Osteoblast (primary cell): Measurements from ENCODE around the gene LUC7L. TPM values are rescaled to one million over a fixed set of nuclear protein-coding genes. Genes with fewer than 3 reads are reported as not detected.

Experiments used
- DNase-seq: peaks from one replicate; pipeline ENCODE4 v3.0.0; 2011; ENCODE audit warnings: low spot score, mixed read lengths; ENCODE audit not compliant: insufficient read length; ENCODE audit errors: missing footprints
- H2AFZ ChIP-seq: 2 replicates; pipeline ENCODE4 v1.6.0; 2011; ENCODE audit warnings: mild to moderate bottlenecking, low read length
- H3K27ac ChIP-seq: 2 replicates; pipeline ENCODE4 v1.5.1; 2011; ENCODE audit warnings: mild to moderate bottlenecking, low read depth, low read length, moderate library complexity
- H3K27me3 ChIP-seq: 2 replicates; pipeline ENCODE4 v1.6.0; 2012; ENCODE audit warnings: mild to moderate bottlenecking, control low read depth, inconsistent platforms, low read length, moderate library complexity; ENCODE audit not compliant: insufficient read depth
- H3K36me3 ChIP-seq: 2 replicates; pipeline ENCODE4 v1.5.1; 2011; ENCODE audit warnings: mild to moderate bottlenecking, low read length, control low read depth, moderate library complexity; ENCODE audit not compliant: insufficient read depth
- H3K4me1 ChIP-seq: 2 replicates; pipeline ENCODE4 v1.5.1; 2011; ENCODE audit warnings: mild to moderate bottlenecking, low read length, control low read depth, moderate library complexity; ENCODE audit not compliant: insufficient read depth
- H3K4me2 ChIP-seq: 2 replicates; pipeline ENCODE4 v1.6.0; 2011; ENCODE audit warnings: mild to moderate bottlenecking, low read length; ENCODE audit not compliant: insufficient read depth
- H3K4me3 ChIP-seq: fragments of 200-600 bp; sonication (generic); 3 replicates; pipeline ENCODE4 v1.5.1; 2012; ENCODE audit warnings: mild to moderate bottlenecking, low read length, inconsistent platforms; ENCODE audit not compliant: insufficient read depth
- H3K79me2 ChIP-seq: 2 replicates; pipeline ENCODE4 v1.6.0; 2012; ENCODE audit warnings: mild to moderate bottlenecking, low read length, control low read depth, inconsistent platforms; ENCODE audit not compliant: insufficient read depth
- H3K9me3 ChIP-seq: 2 replicates; pipeline ENCODE4 v1.5.1; 2011; ENCODE audit warnings: low read depth, low read length, control low read depth
- H4K20me1 ChIP-seq: 2 replicates; pipeline ENCODE4 v1.6.0; 2012; ENCODE audit warnings: mild to moderate bottlenecking, low read length, control low read depth; ENCODE audit not compliant: insufficient read depth
- CTCF ChIP-seq: IDR thresholded peaks from 2 replicates; pipeline ENCODE4 v1.5.1; 2011; ENCODE audit warnings: mild to moderate bottlenecking, low read depth, low read length, moderate library complexity; ENCODE audit errors: extremely low read depth
- total RNA-seq: library from RNA; depleted of rRNA; stranded (reverse); fragments of >200 nt; gene quantifications from 2 replicates; pipeline ENCODE4 v1.2.3, GENCODE V29; 2012

Gene LUC7L
- total RNA-seq, 1 donor: 46.0 TPM

GRCh38 chr16:253833-254232 is 24.6 kb upstream of the LUC7L start:
- no peak overlapping the region for H3K27ac ChIP-seq
- no peaks in the 10 kb centered on the region for H3K4me1 ChIP-seq
- H2AFZ ChIP-seq: no peak overlapping the region
- no peaks in the 10 kb centered on the region for H3K27me3 ChIP-seq
- no peak overlapping the region for H3K4me3 ChIP-seq
- no peak overlapping the region for H3K4me2 ChIP-seq
- H3K79me2 ChIP-seq: no peaks in the 10 kb centered on the region
- peaks cover 16% of the 10 kb centered on the region for H3K36me3 ChIP-seq
- TF ChIP-seq CTCF: no peak
- no peaks in the 10 kb centered on the region for H4K20me1 ChIP-seq
- peak; percentile 8 for DNase-seq
- no peaks in the 10 kb centered on the region for H3K9me3 ChIP-seq

- H2AFZ ChIP-seq: no peak overlapping the region
- H3K79me2 ChIP-seq: no peaks in the 10 kb centered on the region
- H3K4me3 ChIP-seq: no peak overlapping the region
- H4K20me1 ChIP-seq: no peaks in the 10 kb centered on the region
- no peak overlapping the region for H3K4me2 ChIP-seq
- no peaks in the 10 kb centered on the region for H3K27me3 ChIP-seq
- H3K27ac ChIP-seq: no peak overlapping the region
- H3K4me1 ChIP-seq: no peaks in the 10 kb centered on the region
- peaks cover 16% of the 10 kb centered on the region for H3K36me3 ChIP-seq
- no peak for TF ChIP-seq CTCF
- no peaks in the 10 kb centered on the region for H3K9me3 ChIP-seq
- DNase-seq: peak; percentile 43
These were observed 23.4 kb upstream of the LUC7L start for GRCh38 chr16:252366-253337.

- TF ChIP-seq CTCF: no peak
- no peak overlapping the region for H3K27ac ChIP-seq
- no peaks in the 10 kb centered on the region for H3K27me3 ChIP-seq
- peaks cover 3% of the 10 kb centered on the region for H4K20me1 ChIP-seq
- no peak overlapping the region for H2AFZ ChIP-seq
- DNase-seq: peak; percentile 32
- H3K4me1 ChIP-seq: no peaks in the 10 kb centered on the region
- no peaks in the 10 kb centered on the region for H3K9me3 ChIP-seq
- no peak overlapping the region for H3K4me2 ChIP-seq
- H3K79me2 ChIP-seq: peaks cover 4% of the 10 kb centered on the region
- H3K4me3 ChIP-seq: no peak overlapping the region
- peaks cover 8% of the 10 kb centered on the region for H3K36me3 ChIP-seq
These were observed 20.2 kb upstream of the LUC7L start for GRCh38 chr16:249431-249830.

- DNase-seq: no peak
- Histone ChIP-seq H3K27me3 (no peaks in the 10 kb centered on the region), H3K27ac (no peak overlapping the region), H4K20me1 (peaks cover 14% of the 10 kb centered on the region), H3K36me3 (peaks cover 5% of the 10 kb centered on the region), H3K4me1 (no peaks in the 10 kb centered on the region), H2AFZ (no peak overlapping the region), H3K4me3 (no peak overlapping the region), H3K79me2 (peaks cover 19% of the 10 kb centered on the region), H3K9me3 (no peaks in the 10 kb centered on the region), H3K4me2 (no peak overlapping the region)
- TF ChIP-seq CTCF: no peak
These were observed 17.8 kb upstream of the LUC7L start for GRCh38 chr16:247027-247426.
